K562 (cell line): Measurements from ENCODE around the gene RREB1. TPM values are rescaled to one million over a fixed set of nuclear protein-coding genes. Genes with fewer than 3 reads are reported as not detected.

Source experiments
- ARID2 ChIP-seq: fragments of 450-650 bp; IDR thresholded peaks from 2 replicates; pipeline ENCODE4 v1.6.1; 2017; ENCODE audit warnings: antibody characterized with exemption, mild to moderate bottlenecking
- BRF2 ChIP-seq: IDR thresholded peaks from 3 replicates; pipeline ENCODE4 v1.6.1; 2011; ENCODE audit warnings: borderline replicate concordance, mild to moderate bottlenecking; ENCODE audit not compliant: insufficient read length, insufficient read depth
- DACH1 ChIP-seq: fragments of 450-650 bp; IDR thresholded peaks from 2 replicates; pipeline ENCODE4 v1.6.1; 2018; ENCODE audit not compliant: partially characterized antibody
- DMBX1 ChIP-seq: fragments of 250-450 bp; sonication (Bioruptor Pico); IDR thresholded peaks from 2 replicates; pipeline ENCODE4 v1.8.0; 2022; ENCODE audit warnings: inconsistent platforms, mild to moderate bottlenecking, moderate library complexity, borderline replicate concordance
- EGR1 ChIP-seq: fragments of 450-650 bp; conservative IDR thresholded peaks from 2 replicates; pipeline ENCODE4 v1.6.1; 2017; ENCODE audit warnings: mild to moderate bottlenecking
- EWSR1 ChIP-seq: fragments of 450-650 bp; IDR thresholded peaks from 2 replicates; pipeline ENCODE4 v1.6.1; 2018; ENCODE audit warnings: borderline replicate concordance, mild to moderate bottlenecking, low read depth, moderate library complexity; ENCODE audit not compliant: partially characterized antibody
- HBP1 ChIP-seq: fragments of 450-650 bp; formaldehyde crosslinking; IDR thresholded peaks from 2 replicates; pipeline ENCODE4 v1.4.0; 2022; ENCODE audit warnings: missing genetic modification characterization
- HIVEP1 ChIP-seq: fragments of 250-450 bp; sonication (Bioruptor Pico); IDR thresholded peaks from 2 replicates; pipeline ENCODE4 v1.4.0; 2020; ENCODE audit warnings: mild to moderate bottlenecking
- HNRNPH1 ChIP-seq: fragments of 200-400 bp; formaldehyde crosslinking; optimal IDR thresholded peaks from 2 replicates; pipeline ENCODE3; 2017; ENCODE audit warnings: low read depth, mild to moderate bottlenecking, low read length, moderate library complexity
- PHB ChIP-seq: fragments of 250-450 bp; sonication (Bioruptor Pico); IDR thresholded peaks from 2 replicates; pipeline ENCODE4 v1.5.0; 2021
- POLR2AphosphoS2 ChIP-seq: IDR thresholded peaks from 2 replicates; pipeline ENCODE4 v1.6.1; 2012; ENCODE audit warnings: low read length, improper control_type of control experiment
- SNIP1 ChIP-seq: fragments of 450-650 bp; IDR thresholded peaks from 2 replicates; pipeline ENCODE4 v1.7.1; 2017; ENCODE audit warnings: low read depth, mild to moderate bottlenecking
- SUPT5H ChIP-seq: fragments of 450-650 bp; IDR thresholded peaks from 2 replicates; pipeline ENCODE4 v1.6.1; 2016
- TCF7L2 ChIP-seq: fragments of 150-350 bp; IDR thresholded peaks from 2 replicates; pipeline ENCODE4 v1.6.1; 2016; ENCODE audit warnings: low read depth, mild to moderate bottlenecking, low read length, moderate library complexity
- THRA ChIP-seq: fragments of 450-650 bp; IDR thresholded peaks from 2 replicates; pipeline ENCODE4 v1.6.1; 2017; ENCODE audit warnings: mild to moderate bottlenecking, moderate library complexity
- TSC22D4 ChIP-seq: fragments of 450-650 bp; IDR thresholded peaks from 2 replicates; pipeline ENCODE4 v1.6.1; 2016; ENCODE audit warnings: missing genetic modification characterization, missing biosample characterization, control low read depth
- U2AF2 ChIP-seq: fragments of 200-400 bp; formaldehyde crosslinking; optimal IDR thresholded peaks from 2 replicates; pipeline ENCODE3; 2017; ENCODE audit warnings: low read depth, mild to moderate bottlenecking, low read length
- UBTF ChIP-seq, 2 experiments: IDR thresholded peaks; 2 replicates each; pipeline ENCODE4 v1.6.1; 2012; ENCODE audit warnings: improper control_type of control experiment in 2 of 2, low read depth in 2 of 2, low read length in 2 of 2, borderline replicate concordance in 1 of 2
- XRCC3 ChIP-seq: fragments of 450-650 bp; IDR thresholded peaks from 2 replicates; pipeline ENCODE4 v1.6.1; 2017; ENCODE audit warnings: mild to moderate bottlenecking, moderate library complexity
- ZNF146 ChIP-seq: IDR thresholded peaks from one replicate; pipeline ENCODE4 v1.6.1; 2018; ENCODE audit warnings: missing compliant biosample characterization; ENCODE audit not compliant: unreplicated experiment
- ZNF165 ChIP-seq: fragments of 250-450 bp; sonication (Bioruptor Pico); IDR thresholded peaks from 2 replicates; pipeline ENCODE4 v1.4.0; 2020; ENCODE audit warnings: borderline replicate concordance
- ZNF277 ChIP-seq: fragments of 250-450 bp; sonication (Bioruptor Pico); IDR thresholded peaks from 2 replicates; pipeline ENCODE4 v1.8.0; 2022; ENCODE audit warnings: inconsistent platforms, mild to moderate bottlenecking, moderate library complexity, borderline replicate concordance
- ZNF79 ChIP-seq: fragments of 250-450 bp; sonication (Bioruptor Pico); IDR thresholded peaks from 2 replicates; pipeline ENCODE4 v1.4.0; 2020; ENCODE audit warnings: low read depth, mild to moderate bottlenecking, moderate library complexity
- polyA plus RNA-seq, 8 experiments: library from polyadenylated mRNA; depleted of rRNA in 4 of 8; stranded (reverse) in 5 of 8; unstranded in 3 of 8; fragments of >200 nt; fragmentation: Nextera tagmentation in 2 of 8; fragmentation: Illumina TruSeq in 1 of 8; extraction: Ambion mirVana in 2 of 8; extraction: Trizol in 1 of 8; gene quantifications; 2 replicates each; pipeline versions ENCODE4 v1.2.1 to v1.2.3, GENCODE V29; 2011 to 2014; ENCODE audit warnings: inconsistent platforms in 1 of 8, missing spikeins in 1 of 8
- total RNA-seq, 7 experiments: library from RNA; depleted of rRNA in 6 of 7; stranded (reverse); fragments of >200 nt in 6 of 7; fragmentation: Illumina TruSeq in 2 of 7; extraction: Trizol in 2 of 7; gene quantifications; 2 replicates each; pipeline versions ENCODE4 v1.2.1 to v1.2.3, GENCODE V29; 2011 to 2021; ENCODE audit warnings: low replicate concordance in 1 of 7

Gene RREB1
- total and polyA plus RNA-seq, 9 of the 15 experiments (the other 6 are each of a cell fraction or from before 2014, with no cell fraction given) = 3.3 to 64.2 (median 19.3) TPM

- TF ChIP-seq THRA (no peak), XRCC3 (no peak), SUPT5H (peak; percentile 60; the same call in 1 of the 2 replicates), ZNF146 (no peak), BRF2 (no peak), ZNF277 (CRISPR knock-in tag) (no peak), HNRNPH1 (no peak), TSC22D4 (tag) (no peak), EWSR1 (no peak), ARID2 (0 out of 2 replicates have a peak, but pooled peaks have one; percentile 45), SNIP1 (no peak; the same call in 1 of the 2 replicates), HBP1 (CRISPR knock-in tag) (no peak; the same call in 1 of the 2 replicates), U2AF2 (no peak), PHB (CRISPR knock-in tag) (no peak), DMBX1 (CRISPR knock-in tag) (peak; percentile 58; the same call in 1 of the 2 replicates), ZNF165 (CRISPR knock-in tag) (no peak), POLR2AphosphoS2 (no peak), HIVEP1 (CRISPR knock-in tag) (no peak), TCF7L2 (no peak), DACH1 (no peak), EGR1 (no peak; the same call in 1 of the 2 replicates), UBTF (IDR thresholded peaks at IDR 0.05; ENCODE audit: borderline replicate concordance in 1 of 2, low read depth in 2 of 2, low read length in 2 of 2) (no peak), ZNF79 (CRISPR knock-in tag) (no peak)
These were observed 11.6 kb downstream of the RREB1 start (continued) for GRCh38 chr6:7119272-7119801.
